Kidney (tissue), 14 donors: ENCODE data around the gene PPP1R12B. TPM values are rescaled to one million over a fixed set of nuclear protein-coding genes. Genes with fewer than 3 reads are reported as not detected.
"Not testable (repeated sequence)": the region's sequence is repeated elsewhere in the genome, so short reads cannot be mapped to it uniquely, and the experiment has no call there.

ENCODE experiments used
- DNase-seq, 5 donors: peaks; one replicate each; pipeline ENCODE4 v3.0.0-alpha.2; 2013 to 2020
- FAIRE-seq: peaks from 2 replicates; lab custom pipeline; 2012; peaks lifted over from hg19 to GRCh38; lab: Jason Lieb, UNC
- H3K27ac ChIP-seq, 2 donors: one replicate each; pipeline ENCODE4 v1.7.0; 2013; ENCODE audit warnings: low read depth in 2 of 2, low read length in 2 of 2, inconsistent platforms in 1 of 2
- H3K27me3 ChIP-seq: one replicate; pipeline ENCODE4 v1.7.1; 2013; ENCODE audit warnings: low read length, inconsistent platforms; ENCODE audit not compliant: control insufficient read depth, insufficient read depth
- H3K36me3 ChIP-seq, 3 donors: one replicate each; pipeline versions ENCODE4 v1.7.0 to v1.7.1; 2013; ENCODE audit warnings: low read length in 3 of 3, control low read depth in 1 of 3, inconsistent platforms in 1 of 3; ENCODE audit not compliant: insufficient read depth in 3 of 3, control insufficient read depth in 2 of 3
- H3K4me1 ChIP-seq, 3 donors: one replicate each; pipeline versions ENCODE4 v1.7.0 to v1.7.1; 2013; ENCODE audit warnings: low read length in 3 of 3, inconsistent platforms in 1 of 3, low read depth in 1 of 3; ENCODE audit not compliant: control insufficient read depth in 2 of 3, insufficient read depth in 2 of 3
- H3K4me3 ChIP-seq, 3 donors: one replicate each; pipeline versions ENCODE4 v1.7.0 to v1.8.1; 2013; ENCODE audit warnings: low read length in 3 of 3, control low read depth in 1 of 3, inconsistent platforms in 1 of 3
- H3K9ac ChIP-seq, 3 donors: one replicate each; pipeline versions ENCODE4 v1.7.0 to v1.7.1; 2013; ENCODE audit warnings: low read length in 3 of 3, control low read depth in 1 of 3, inconsistent platforms in 1 of 3
- H3K9me3 ChIP-seq, 3 donors: one replicate each; pipeline versions ENCODE4 v1.7.0 to v1.7.1; 2013; ENCODE audit warnings: low read length in 3 of 3, control low read depth in 1 of 3, inconsistent platforms in 1 of 3; ENCODE audit not compliant: control insufficient read depth in 2 of 3, insufficient read depth in 1 of 3
- CTCF ChIP-seq: IDR thresholded peaks from 3 replicates; pipeline ENCODE4 v1.5.1; 2012; ENCODE audit warnings: mild to moderate bottlenecking, moderate library complexity, borderline replicate concordance; ENCODE audit not compliant: insufficient read depth; ENCODE audit errors: extremely low read depth
- intact Hi-C: fragments of 100-400 bp; cut with DNase I; formaldehyde crosslinking; loops from one replicate; pipeline ENCODE4 v1.11.1; 2022
- polyA plus RNA-seq: library from polyadenylated mRNA; stranded (reverse); fragments of 350-450 nt; fragmentation: Illumina TruSeq; extraction: RNeasy Lipid Tissue Mini Kit (QIAGEN cat#74804); gene quantifications from one replicate; pipeline ENCODE4 v1.2.3, GENCODE V29; 2014; ENCODE audit warnings: low read depth, low replicate concordance; ENCODE audit not compliant: insufficient read depth
- total RNA-seq: library from RNA; stranded (reverse); fragmentation: NEBNext Ultra II Directional; extraction: Animal tissue kit (Norgen Biotek cat#: 25700); gene quantifications from one replicate; pipeline ENCODE4 v1.2.1, GENCODE V29; 2021
- donor health status: control.
- donor health status: control.
- donor health status: control.
- donor health status: control.
- donor health status: control.
- donor health status: DM: yes; HTN: yes; CAD: no.
- donor health status: Normal renal cell carcinoma (clear cell type).

PPP1R12B gene
- total and polyA plus RNA-seq, 2 donors from 2014 or later = 5.7 to 40.0 TPM

DNA sequence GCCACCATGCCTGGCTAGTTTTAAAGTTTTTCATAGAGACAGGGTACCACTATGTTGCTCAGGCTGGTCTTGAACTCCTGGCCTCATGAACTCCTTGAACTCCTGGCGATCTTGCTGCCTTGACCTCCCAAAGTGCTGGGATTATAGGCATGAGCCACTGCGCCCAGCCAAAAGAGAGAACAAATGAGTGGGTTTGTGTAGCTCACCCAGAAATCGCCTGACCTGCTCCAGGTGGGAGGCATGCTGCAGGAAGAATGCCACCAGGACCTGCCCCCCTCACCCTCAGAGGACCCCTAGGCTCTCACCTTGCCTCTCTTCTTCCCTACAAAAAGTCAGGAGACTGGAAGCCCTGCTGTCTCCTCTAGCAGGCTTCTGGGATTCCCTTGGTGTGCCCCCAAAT, 272.9 kb downstream of the PPP1R12B start:
- Histone ChIP-seq H3K9me3 (no peaks in the 10 kb centered on the region), H3K9ac (no peak overlapping the region), H3K27me3 (no peaks in the 10 kb centered on the region), H3K4me3 (no peak overlapping the region), H3K36me3 (no peaks in the 10 kb centered on the region), H3K4me1 (peaks cover 0 to 8% (median 0%) of the 10 kb centered on the region in 3 donors), H3K27ac (no peak overlapping the region)
- intact Hi-C loops = no loop called here
- FAIRE-seq = no peak
- TF ChIP-seq CTCF = no peak
- no peak for DNase-seq

DNA sequence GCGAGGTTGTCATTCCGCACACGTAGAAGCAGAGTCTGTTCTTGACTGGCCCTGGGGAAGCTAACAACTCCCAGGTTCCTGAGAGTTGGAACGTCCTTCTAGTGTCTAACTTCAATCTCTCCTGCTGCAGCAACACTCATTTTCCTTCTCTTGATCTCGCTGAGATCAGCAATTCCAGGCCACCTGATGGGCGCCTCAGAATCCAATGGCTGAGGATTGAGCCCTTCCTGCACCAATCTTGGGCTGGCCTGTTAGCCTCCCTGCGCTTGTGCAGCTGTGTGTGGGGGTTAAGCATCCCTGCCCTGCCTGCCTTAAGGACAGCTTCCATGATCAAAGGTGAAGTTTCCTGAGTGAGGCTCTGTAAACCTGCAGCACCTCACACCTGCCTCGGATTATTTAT, 273.9 kb downstream of the PPP1R12B start:
- intact Hi-C loops = no loop called here
- H3K9me3 ChIP-seq = no peaks in the 10 kb centered on the region
- no peak for FAIRE-seq
- H3K9ac ChIP-seq = no peak overlapping the region
- H3K4me1 ChIP-seq = peaks cover 0 to 5% (median 0%) of the 10 kb centered on the region in 3 donors
- no peaks in the 10 kb centered on the region for H3K36me3 ChIP-seq
- no peak overlapping the region for H3K27ac ChIP-seq
- H3K4me3 ChIP-seq = no peak overlapping the region
- no peak for TF ChIP-seq CTCF
- DNase-seq = peak in 1 of 5 donors; percentile 16
- H3K27me3 ChIP-seq = no peaks in the 10 kb centered on the region

DNA sequence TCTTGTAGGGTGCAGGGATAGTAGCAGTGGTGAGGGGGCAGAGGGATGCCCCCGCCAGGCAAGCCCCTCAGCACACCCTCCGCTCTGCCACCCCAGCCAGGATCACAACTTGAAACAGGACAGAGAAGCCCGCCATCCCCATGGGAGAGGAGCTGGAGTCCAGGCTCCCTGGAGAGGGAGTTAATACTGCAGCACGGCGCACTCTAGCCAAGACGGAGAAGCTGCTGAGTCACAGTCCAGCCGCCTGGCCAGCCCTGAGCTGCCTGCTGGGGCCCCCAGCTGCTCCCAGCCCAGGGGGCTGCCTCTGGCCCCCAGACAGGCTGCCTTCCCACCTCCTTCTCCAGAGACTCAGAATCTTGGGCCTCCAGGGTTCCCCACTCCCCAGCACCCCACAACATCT, 274.6 kb downstream of the PPP1R12B start:
- Histone ChIP-seq H3K4me1 (peaks cover 0 to 5% (median 0%) of the 10 kb centered on the region in 3 donors), H3K27me3 (no peaks in the 10 kb centered on the region), H3K4me3 (no peak overlapping the region), H3K36me3 (no peaks in the 10 kb centered on the region), H3K27ac (no peak overlapping the region), H3K9me3 (no peaks in the 10 kb centered on the region), H3K9ac (no peak overlapping the region)
- no peak for TF ChIP-seq CTCF
- FAIRE-seq = no peak
- intact Hi-C loops = no loop called here
- DNase-seq = peak in 1 of 5 donors; percentile 35

GRCh38 chr1:202623476-202623875, 275.0 kb downstream of the PPP1R12B start:
- H3K27ac ChIP-seq, H3K27me3 ChIP-seq, H3K4me3 ChIP-seq, H3K9me3 ChIP-seq, DNase-seq, H3K4me1 ChIP-seq, FAIRE-seq, H3K36me3 ChIP-seq, H3K9ac ChIP-seq, intact Hi-C loops: not testable (repeated sequence)
